GM21528 (cell line): ENCODE measurements around the gene OMG.
"Not testable (repeated sequence)": the region's sequence is repeated elsewhere in the genome, so short reads cannot be mapped to it uniquely, and the experiment has no call there.

Source experiments
- ATAC-seq: cut with Tn5 transposase; IDR thresholded peaks from one replicate; pipeline ENCODE4 v1.9.1; 2021; ENCODE audit warnings: mild to moderate bottlenecking, moderate library complexity; ENCODE audit not compliant: unreplicated experiment, low FRiP score

Gene OMG, protein sequence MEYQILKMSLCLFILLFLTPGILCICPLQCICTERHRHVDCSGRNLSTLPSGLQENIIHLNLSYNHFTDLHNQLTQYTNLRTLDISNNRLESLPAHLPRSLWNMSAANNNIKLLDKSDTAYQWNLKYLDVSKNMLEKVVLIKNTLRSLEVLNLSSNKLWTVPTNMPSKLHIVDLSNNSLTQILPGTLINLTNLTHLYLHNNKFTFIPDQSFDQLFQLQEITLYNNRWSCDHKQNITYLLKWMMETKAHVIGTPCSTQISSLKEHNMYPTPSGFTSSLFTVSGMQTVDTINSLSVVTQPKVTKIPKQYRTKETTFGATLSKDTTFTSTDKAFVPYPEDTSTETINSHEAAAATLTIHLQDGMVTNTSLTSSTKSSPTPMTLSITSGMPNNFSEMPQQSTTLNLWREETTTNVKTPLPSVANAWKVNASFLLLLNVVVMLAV

DNA sequence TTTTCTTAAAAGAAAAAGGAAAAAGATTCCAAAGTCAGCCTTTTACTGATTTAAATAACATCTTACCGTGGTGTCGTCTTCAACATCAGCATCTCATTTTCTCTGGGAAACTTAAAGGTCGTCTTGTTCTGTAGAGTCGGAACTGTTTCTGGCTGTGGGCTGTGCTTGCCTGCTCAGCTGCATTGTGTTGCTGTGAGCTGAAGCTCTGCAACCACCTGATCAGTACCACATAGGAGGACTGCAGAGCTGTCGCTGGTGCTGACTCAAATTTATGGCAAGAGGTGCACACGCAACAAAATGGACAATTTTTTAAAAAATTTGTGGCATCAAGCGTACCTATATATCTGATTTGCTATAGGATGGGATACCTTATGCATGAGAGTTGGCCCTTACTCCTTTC, at the start of gene OMG:
OMG (minus strand) TSS at position 150 of the 400 bp plus-strand sequence. CDS start 908 bp downstream, outside the sequence.
- no peak for ATAC-seq

- ATAC-seq = not testable (repeated sequence)
Observed at GRCh38 chr17:31345191-31345747, 48.2 kb upstream of the OMG start.

GRCh38 chr17:31339906-31340661, 43.0 kb upstream of the OMG start:
- no peak for ATAC-seq

DNA sequence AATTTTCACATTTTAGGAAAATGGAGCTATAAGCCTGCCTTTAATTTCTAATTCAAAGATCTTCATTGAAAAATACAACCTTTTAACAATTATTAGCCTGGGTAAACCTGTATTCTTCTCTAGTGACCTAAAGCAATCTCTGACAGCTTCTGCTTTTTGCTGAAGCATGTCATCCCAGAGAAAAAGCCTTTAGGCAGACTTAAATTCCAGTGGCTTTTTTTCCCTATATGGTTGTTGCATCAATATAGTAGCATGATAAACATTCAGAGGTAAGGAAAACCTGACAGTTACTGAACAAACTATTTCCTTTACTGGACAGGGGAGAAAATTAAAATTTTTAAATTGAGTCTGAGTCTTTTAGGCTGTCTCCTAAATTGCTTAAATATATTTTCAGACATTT, 32.2 kb upstream of the OMG start:
- ATAC-seq = no peak

GRCh38 chr17:31328160-31328535, 31.1 kb upstream of the OMG start:
- ATAC-seq = no peak

GRCh38 chr17:31327534-31328159, 30.6 kb upstream of the OMG start:
- no peak for ATAC-seq

DNA sequence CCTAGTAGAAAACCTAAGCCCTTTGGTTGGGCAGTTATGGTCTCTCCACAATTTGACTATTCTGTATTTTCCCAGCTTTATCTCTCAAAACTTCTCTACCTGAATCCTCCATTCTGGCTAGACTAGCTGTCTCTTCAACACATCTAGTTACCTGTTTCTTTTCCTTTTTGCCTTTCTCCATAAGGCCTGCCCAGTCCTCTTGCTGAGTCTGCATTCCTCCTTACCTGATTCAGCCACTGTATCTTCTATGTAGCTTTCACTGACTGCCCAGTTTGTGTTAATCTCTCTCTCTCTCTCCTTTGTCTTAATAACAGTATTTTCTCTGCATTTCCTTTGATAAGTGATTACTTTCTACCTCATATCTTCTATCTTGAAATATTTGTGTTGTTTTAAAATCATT, 26.5 kb upstream of the OMG start:
- ATAC-seq = no peak

DNA sequence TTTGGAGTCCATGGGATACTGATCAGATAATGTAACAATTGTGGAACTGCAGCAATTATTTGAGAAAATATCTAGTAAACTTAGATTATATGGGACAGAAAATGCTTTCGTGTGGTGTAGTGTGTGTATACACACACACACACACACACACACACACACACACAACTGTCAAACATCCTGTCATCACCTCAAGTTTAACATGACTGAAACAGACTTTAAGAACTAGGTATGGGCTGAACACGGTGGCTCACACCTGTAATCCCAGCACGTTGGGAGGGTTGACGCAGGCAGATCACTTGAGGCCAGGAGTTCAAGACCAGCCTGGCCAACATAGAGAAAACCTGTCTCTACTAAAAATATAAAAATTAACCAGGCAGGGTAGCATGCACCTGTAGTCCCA, 24.9 kb upstream of the OMG start:
- ATAC-seq = no peak

DNA sequence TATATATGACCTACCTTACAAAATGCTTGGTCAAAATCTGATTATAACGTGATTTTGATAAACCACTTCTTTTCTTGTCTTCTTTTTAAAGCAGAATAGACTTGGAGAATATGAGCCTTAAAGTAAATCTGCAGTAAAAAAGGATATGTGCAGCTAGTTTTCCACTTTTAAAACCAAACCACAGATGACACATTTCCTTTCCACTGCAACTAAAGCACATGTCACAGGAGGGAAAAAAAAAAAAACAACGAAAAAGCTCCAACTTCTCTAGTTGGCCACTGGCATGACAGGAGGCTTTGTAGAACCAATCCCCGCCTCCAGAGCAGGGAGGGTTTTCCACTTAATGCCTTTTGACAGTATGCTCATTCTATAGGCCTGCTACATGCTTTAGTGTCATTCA, 24.4 kb upstream of the OMG start, which contains the start of gene EVI2A:
EVI2A (minus strand) TSS at position 142 of the 400 bp plus-strand sequence. CDS start 2,609 bp downstream, outside the sequence.
- no peak for ATAC-seq

DNA sequence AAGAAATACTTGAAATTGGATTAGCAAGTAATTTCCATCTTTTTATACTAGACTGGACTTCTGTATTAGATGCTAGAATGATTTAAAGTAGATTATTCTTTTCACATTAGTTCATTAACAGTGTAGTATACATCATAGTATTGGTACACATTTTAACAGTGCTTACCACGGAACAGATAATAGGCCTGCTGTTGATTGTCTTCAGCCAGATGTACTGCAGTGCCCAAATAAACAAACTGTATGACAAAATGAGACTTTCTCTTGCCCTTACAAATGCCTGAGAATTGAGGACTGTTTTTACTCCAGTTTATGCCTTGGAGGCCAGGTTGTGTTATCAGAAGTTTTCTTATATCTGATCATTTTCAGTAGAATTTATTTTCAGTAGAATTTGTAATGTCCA, 23.8 kb upstream of the OMG start:
- ATAC-seq = no peak

DNA sequence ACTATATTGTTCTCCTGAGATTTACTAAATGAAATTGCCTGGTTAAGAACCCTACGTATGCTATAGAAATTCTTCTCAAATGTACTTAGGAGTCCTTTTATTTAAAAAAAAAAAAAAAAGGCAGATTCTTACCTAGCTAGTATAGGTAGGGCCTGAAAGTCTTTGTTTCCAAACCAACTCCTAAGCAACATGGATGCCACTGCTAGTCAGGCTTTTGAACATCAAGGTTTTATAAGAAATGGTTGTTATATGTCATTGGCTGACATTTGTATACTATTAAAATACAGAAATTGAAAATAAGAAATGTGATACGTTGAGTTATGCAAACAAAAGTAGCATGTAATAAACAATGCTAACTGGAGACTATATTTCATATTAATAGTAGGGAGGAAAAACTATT, 23.2 kb upstream of the OMG start:
- ATAC-seq = no peak

- ATAC-seq = no peak
Observed at GRCh38 chr17:31318851-31319661, 22.0 kb upstream of the OMG start.

DNA sequence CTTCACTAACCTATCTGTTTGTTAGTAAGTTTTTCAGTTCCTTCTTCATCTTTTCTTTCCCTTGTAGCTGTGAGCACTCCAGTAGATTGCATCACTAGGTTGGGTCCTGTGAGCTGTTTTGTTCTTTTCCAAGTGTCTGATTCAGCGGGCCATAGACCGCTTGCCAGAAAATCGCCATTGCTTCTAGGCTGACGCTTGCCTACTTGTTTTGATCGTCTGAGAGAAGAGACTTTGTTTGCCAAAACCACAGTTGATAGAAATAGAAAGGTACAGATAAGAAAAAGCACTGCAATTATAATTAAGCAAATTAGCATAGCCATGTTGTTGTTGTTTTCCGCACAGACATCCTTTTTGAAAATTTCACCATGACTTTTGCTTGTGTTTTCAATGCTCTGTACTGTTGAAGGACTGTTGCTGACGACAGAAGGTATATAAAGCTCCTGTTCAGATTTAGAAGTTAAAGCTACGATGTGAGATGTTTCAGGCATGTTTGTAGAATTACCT, 21.3 kb upstream of the OMG start:
- no peak for ATAC-seq

GRCh38 chr17:31314782-31315100, 17.7 kb upstream of the OMG start:
- ATAC-seq = no peak

DNA sequence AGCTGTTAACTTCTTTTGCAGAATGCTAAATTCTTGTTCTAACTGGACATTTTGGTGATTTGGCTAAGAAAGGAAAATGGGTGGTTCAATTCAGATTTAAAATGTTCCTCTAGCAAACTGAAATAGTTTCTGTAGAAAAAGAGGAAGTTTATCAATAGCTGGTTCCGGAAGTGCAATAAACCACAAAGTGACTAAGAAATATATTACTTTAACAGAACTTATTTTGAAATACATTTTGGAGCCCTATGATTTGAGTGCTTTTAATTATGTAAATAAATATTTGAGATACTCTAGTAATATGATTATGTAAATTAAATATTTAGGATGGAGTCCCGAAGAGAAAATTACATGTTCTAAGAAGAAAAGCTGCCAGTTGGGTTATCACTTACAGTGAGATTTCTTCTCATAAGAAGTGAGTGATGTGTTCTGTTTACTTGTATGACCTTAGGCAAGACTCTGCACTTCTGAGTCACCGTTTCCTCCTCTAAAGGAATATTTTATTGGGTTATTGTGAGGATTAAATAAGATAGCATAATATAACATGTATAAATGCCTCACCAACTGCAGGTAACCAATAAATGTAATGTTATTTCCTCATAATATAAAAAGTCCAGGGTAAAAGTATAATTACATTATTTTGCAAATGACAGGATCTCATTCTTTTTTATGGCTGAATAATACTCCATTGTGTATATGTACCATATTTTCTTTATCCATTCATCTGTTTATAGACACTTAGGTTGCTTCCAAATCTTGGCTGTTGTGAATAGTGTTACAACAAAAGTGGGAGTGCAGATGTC, 17.1 kb upstream of the OMG start, which contains the start of gene EVI2B:
EVI2B (minus strand) TSS at position 73 of the 800 bp plus-strand sequence. CDS start 8,445 bp downstream, outside the sequence.
- no peak for ATAC-seq

DNA sequence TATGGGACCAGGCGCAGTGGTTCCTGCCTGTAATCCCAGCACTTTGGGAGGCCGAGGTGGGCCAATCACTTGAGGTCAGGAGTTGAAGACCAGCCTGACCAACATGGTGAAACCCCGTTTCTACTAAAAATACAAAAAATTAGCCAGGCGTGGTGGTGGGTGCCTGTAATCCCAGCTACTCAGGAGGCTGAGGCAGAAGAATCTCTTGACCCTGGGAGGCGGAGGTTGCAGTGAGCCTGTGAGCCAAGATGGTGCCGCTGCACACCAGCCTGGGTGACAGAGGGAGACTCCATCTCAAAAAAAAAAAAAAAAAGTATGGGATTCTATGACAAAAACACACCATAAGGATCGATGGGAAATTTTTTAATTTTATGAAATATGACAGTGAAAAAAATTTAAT, 15.2 kb upstream of the OMG start:
- ATAC-seq = not testable (repeated sequence)

GRCh38 chr17:31311526-31311925, 14.5 kb upstream of the OMG start:
- no peak for ATAC-seq

DNA sequence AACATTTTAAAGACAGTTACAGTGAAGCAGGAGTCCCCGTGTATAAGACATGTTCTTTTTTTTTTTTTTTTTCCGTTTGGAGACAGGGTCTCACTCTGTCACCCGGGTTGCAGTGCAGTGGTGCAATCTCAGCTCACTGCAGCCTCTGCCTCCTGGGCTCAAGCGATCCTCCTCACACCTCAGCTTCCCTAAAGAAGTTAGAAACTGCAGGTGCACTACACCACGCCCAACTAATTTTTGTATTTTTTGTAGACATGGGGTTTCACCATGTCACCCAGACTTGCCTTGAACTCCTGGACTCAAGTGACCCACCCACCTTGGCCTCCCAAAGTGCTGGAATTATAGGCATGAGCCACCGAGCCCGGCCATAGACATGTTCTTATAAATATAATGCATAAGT, 13.8 kb upstream of the OMG start:
- no peak for ATAC-seq

DNA sequence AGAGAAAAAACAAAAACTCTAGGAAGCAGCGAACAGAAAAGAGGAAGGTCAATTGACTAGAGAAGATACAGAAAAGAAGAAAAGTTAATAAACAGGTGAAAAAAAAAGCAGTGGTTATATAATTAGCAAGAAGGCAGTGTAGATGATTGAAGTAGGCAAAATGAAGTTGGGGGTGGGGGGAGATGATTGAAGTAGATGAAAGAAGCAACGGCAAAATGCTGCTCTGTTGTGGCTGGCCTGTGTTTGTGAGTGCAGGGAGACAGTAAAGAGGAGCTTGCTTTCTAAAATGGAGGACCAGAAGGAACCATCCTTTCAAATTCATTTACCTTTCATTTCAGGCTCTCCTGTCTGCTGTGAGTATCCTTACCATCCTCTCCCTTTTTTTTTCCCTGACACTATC, 13.2 kb upstream of the OMG start:
- ATAC-seq = no peak
